HEK293 (cell line): ENCODE results near the gene TAAR9.

Experiments used
- CTCF ChIA-PET: fragments of 350-600 bp; formaldehyde crosslinking; extraction: SDS; loops from one replicate; lab custom pipeline; 2021; ENCODE audit warnings: antibody characterized with exemption; lab: Yijun Ruan, JAX
- POLR2A ChIA-PET: fragments of 300-600 bp; formaldehyde crosslinking; extraction: SDS; loops from one replicate; lab custom pipeline; 2020; ENCODE audit warnings: antibody characterized with exemption, inconsistent platforms; lab: Yijun Ruan, JAX
- H3K27ac ChIP-seq: fragments of 200-500 bp; sonication (Bioruptor generic); 2 replicates; pipeline ENCODE4 v1.5.1; 2014; ENCODE audit warnings: low read depth, low read length, control low read depth, inconsistent platforms; ENCODE audit errors: extremely low read depth
- H3K36me3 ChIP-seq, 2 experiments: fragments of 200-500 bp in 1 of 2; sonication (Bioruptor generic) in 1 of 2; 1 replicate in 1 of 2; 2 replicates in 1 of 2; pipeline ENCODE4 v1.5.1; 2014 to 2017; ENCODE audit warnings: inconsistent platforms in 2 of 2, low read length in 2 of 2; ENCODE audit not compliant: control insufficient read depth in 2 of 2, insufficient read depth in 1 of 2
- H3K4me1 ChIP-seq: fragments of 200-500 bp; sonication (Bioruptor generic); 2 replicates; pipeline ENCODE4 v1.5.1; 2014; ENCODE audit warnings: mild to moderate bottlenecking, low read length, inconsistent platforms; ENCODE audit not compliant: control insufficient read depth, insufficient read depth
- H3K4me3 ChIP-seq: 2 replicates; pipeline ENCODE4 v1.5.1; 2011; ENCODE audit warnings: low read depth, mild to moderate bottlenecking, control low read depth, low read length, moderate library complexity
- H3K9me3 ChIP-seq: fragments of 200-500 bp; sonication (Bioruptor generic); 2 replicates; pipeline ENCODE4 v1.5.1; 2014; ENCODE audit warnings: low read depth, low read length, inconsistent platforms; ENCODE audit not compliant: control insufficient read depth, insufficient read depth
- BCL11B ChIP-seq: fragments of 450-650 bp; formaldehyde crosslinking; IDR thresholded peaks from 2 replicates; pipeline ENCODE4 v1.5.1; 2016; ENCODE audit warnings: low read depth, missing biosample characterization, missing genetic modification characterization
- FEZF1 ChIP-seq: fragments of 450-650 bp; formaldehyde crosslinking; IDR thresholded peaks from 2 replicates; pipeline ENCODE4 v1.5.1; 2016; ENCODE audit warnings: missing biosample characterization, missing genetic modification characterization
- KLF9 ChIP-seq: fragments of 450-650 bp; formaldehyde crosslinking; IDR thresholded peaks from 2 replicates; pipeline ENCODE4 v1.5.1; 2016; ENCODE audit warnings: missing biosample characterization, missing genetic modification characterization, low read depth
- MYNN ChIP-seq: fragments of 450-650 bp; formaldehyde crosslinking; IDR thresholded peaks from 2 replicates; pipeline ENCODE4 v1.5.1; 2016; ENCODE audit warnings: missing biosample characterization, missing genetic modification characterization, borderline replicate concordance
- YY1 ChIP-seq: fragments of 450-650 bp; formaldehyde crosslinking; IDR thresholded peaks from 2 replicates; pipeline ENCODE4 v1.5.1; 2018; ENCODE audit warnings: missing biosample characterization, missing genetic modification characterization
- ZBTB8A ChIP-seq: fragments of 450-650 bp; formaldehyde crosslinking; IDR thresholded peaks from 2 replicates; pipeline ENCODE4 v1.5.1; 2016; ENCODE audit warnings: missing biosample characterization, missing genetic modification characterization
- ZFHX2 ChIP-seq: fragments of 450-650 bp; formaldehyde crosslinking; conservative IDR thresholded peaks from 2 replicates; pipeline ENCODE4 v1.5.1; 2016; ENCODE audit warnings: missing biosample characterization, missing genetic modification characterization
- ZFP3 ChIP-seq: fragments of 450-650 bp; formaldehyde crosslinking; IDR thresholded peaks from 2 replicates; pipeline ENCODE4 v1.5.1; 2016; ENCODE audit warnings: low read depth, missing biosample characterization, missing genetic modification characterization
- ZNF169 ChIP-seq: fragments of 450-650 bp; formaldehyde crosslinking; IDR thresholded peaks from 2 replicates; pipeline ENCODE4 v1.5.1; 2016; ENCODE audit warnings: missing biosample characterization, missing genetic modification characterization
- ZNF202 ChIP-seq: fragments of 450-650 bp; formaldehyde crosslinking; IDR thresholded peaks from 2 replicates; pipeline ENCODE4 v1.5.1; 2016; ENCODE audit warnings: missing biosample characterization, missing genetic modification characterization, borderline replicate concordance
- ZNF274 ChIP-seq, 2 experiments: fragments of 200-500 bp in 1 of 2; fragments of 450-650 bp in 1 of 2; sonication (Bioruptor generic) in 1 of 2; formaldehyde crosslinking in 1 of 2; IDR thresholded peaks; 2 replicates each; pipeline versions ENCODE4 v1.5.1 to v1.6.1; 2014 to 2016; ENCODE audit warnings: borderline replicate concordance in 1 of 2, inconsistent platforms in 1 of 2, low read length in 1 of 2, missing biosample characterization in 1 of 2, missing genetic modification characterization in 1 of 2
- ZNF292 ChIP-seq: fragments of 450-650 bp; formaldehyde crosslinking; IDR thresholded peaks from 2 replicates; pipeline ENCODE4 v1.5.1; 2016; ENCODE audit warnings: low read depth, missing biosample characterization, missing genetic modification characterization, borderline replicate concordance
- ZNF510 ChIP-seq: fragments of 450-650 bp; formaldehyde crosslinking; IDR thresholded peaks from 2 replicates; pipeline ENCODE4 v1.5.1; 2018; ENCODE audit warnings: mild to moderate bottlenecking, missing genetic modification characterization, missing biosample characterization; ENCODE audit not compliant: insufficient replicate concordance
- ZNF558 ChIP-seq: fragments of 450-650 bp; formaldehyde crosslinking; IDR thresholded peaks from 2 replicates; pipeline ENCODE4 v1.5.1; 2016; ENCODE audit warnings: missing biosample characterization, missing genetic modification characterization
- ZNF658 ChIP-seq: fragments of 450-650 bp; formaldehyde crosslinking; IDR thresholded peaks from 2 replicates; pipeline ENCODE4; 2016; ENCODE audit warnings: missing biosample characterization, missing genetic modification characterization
- ZSCAN16 ChIP-seq: fragments of 450-650 bp; formaldehyde crosslinking; IDR thresholded peaks from 2 replicates; pipeline ENCODE4 v1.5.1; 2016; ENCODE audit warnings: missing biosample characterization, missing genetic modification characterization
- TF ChIP-seq, protein P1 (sequence below): fragments of 450-650 bp; formaldehyde crosslinking; IDR thresholded peaks from 2 replicates; pipeline ENCODE4 v1.5.1; 2016; ENCODE audit warnings: missing biosample characterization, missing genetic modification characterization
- TF ChIP-seq, protein P2 (sequence below): fragments of 450-650 bp; formaldehyde crosslinking; IDR thresholded peaks from 2 replicates; pipeline ENCODE4 v1.5.1; 2017; ENCODE audit warnings: missing biosample characterization, missing genetic modification characterization
- TF ChIP-seq, protein P3 (sequence below): fragments of 450-650 bp; formaldehyde crosslinking; IDR thresholded peaks from 2 replicates; pipeline ENCODE4 v1.5.1; 2016; ENCODE audit warnings: missing biosample characterization, missing genetic modification characterization
- TF ChIP-seq, protein P4 (sequence below): fragments of 450-650 bp; formaldehyde crosslinking; IDR thresholded peaks from 2 replicates; pipeline ENCODE4 v1.5.1; 2016; ENCODE audit warnings: missing biosample characterization, missing genetic modification characterization
- TF ChIP-seq, protein P5 (sequence below): fragments of 450-650 bp; formaldehyde crosslinking; IDR thresholded peaks from 2 replicates; pipeline ENCODE4 v1.5.1; 2017; ENCODE audit warnings: missing biosample characterization, missing genetic modification characterization
- TF ChIP-seq, protein P6 (sequence below): fragments of 450-650 bp; formaldehyde crosslinking; IDR thresholded peaks from 2 replicates; pipeline ENCODE4 v1.5.1; 2017; ENCODE audit warnings: missing biosample characterization, missing genetic modification characterization
- TF ChIP-seq, protein P7 (sequence below): fragments of 450-650 bp; formaldehyde crosslinking; IDR thresholded peaks from 2 replicates; pipeline ENCODE4 v1.5.1; 2016; ENCODE audit warnings: missing biosample characterization, missing genetic modification characterization, low read depth

TAAR9 gene

DNA sequence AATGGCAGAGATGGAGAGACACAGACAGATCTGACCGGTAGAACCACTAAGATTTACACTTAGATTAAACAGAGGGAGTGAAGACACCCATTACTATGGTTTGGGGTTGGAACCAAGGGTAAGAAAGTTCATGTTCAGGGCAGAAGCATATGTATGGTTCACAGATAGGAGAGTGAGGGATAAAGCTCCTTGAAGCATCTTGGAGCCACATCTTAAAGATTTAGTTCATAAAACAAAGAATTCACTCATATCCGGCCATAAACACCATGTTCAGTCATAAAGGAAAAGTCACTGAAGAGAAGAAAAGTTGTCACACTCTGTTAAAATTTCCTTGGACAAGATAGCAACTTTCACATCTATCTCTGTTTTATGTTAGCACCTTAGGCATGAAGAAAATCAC lies 43.1 kb upstream of the TAAR9 start (continued):
- TF ChIP-seq, protein P1, sequence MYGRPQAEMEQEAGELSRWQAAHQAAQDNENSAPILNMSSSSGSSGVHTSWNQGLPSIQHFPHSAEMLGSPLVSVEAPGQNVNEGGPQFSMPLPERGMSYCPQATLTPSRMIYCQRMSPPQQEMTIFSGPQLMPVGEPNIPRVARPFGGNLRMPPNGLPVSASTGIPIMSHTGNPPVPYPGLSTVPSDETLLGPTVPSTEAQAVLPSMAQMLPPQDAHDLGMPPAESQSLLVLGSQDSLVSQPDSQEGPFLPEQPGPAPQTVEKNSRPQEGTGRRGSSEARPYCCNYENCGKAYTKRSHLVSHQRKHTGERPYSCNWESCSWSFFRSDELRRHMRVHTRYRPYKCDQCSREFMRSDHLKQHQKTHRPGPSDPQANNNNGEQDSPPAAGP (tag by site-specific recombination), result no peak
- no peak for TF ChIP-seq ZSCAN16
- no peak for TF ChIP-seq ZFP3 (tag by site-specific recombination)
- TF ChIP-seq, protein P2, sequence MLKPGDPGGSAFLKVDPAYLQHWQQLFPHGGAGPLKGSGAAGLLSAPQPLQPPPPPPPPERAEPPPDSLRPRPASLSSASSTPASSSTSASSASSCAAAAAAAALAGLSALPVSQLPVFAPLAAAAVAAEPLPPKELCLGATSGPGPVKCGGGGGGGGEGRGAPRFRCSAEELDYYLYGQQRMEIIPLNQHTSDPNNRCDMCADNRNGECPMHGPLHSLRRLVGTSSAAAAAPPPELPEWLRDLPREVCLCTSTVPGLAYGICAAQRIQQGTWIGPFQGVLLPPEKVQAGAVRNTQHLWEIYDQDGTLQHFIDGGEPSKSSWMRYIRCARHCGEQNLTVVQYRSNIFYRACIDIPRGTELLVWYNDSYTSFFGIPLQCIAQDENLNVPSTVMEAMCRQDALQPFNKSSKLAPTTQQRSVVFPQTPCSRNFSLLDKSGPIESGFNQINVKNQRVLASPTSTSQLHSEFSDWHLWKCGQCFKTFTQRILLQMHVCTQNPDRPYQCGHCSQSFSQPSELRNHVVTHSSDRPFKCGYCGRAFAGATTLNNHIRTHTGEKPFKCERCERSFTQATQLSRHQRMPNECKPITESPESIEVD (tag by site-specific recombination), result no peak
- no peak for TF ChIP-seq FEZF1 (tag by site-specific recombination)
- no peak for TF ChIP-seq KLF9
- TF ChIP-seq, protein P3, sequence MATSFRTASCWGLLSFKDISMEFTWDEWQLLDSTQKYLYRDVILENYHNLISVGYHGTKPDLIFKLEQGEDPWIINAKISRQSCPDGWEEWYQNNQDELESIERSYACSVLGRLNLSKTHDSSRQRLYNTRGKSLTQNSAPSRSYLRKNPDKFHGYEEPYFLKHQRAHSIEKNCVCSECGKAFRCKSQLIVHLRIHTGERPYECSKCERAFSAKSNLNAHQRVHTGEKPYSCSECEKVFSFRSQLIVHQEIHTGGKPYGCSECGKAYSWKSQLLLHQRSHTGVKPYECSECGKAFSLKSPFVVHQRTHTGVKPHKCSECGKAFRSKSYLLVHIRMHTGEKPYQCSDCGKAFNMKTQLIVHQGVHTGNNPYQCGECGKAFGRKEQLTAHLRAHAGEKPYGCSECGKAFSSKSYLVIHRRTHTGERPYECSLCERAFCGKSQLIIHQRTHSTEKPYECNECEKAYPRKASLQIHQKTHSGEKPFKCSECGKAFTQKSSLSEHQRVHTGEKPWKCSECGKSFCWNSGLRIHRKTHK (tag by site-specific recombination), result no peak
- no peak for TF ChIP-seq ZNF658
- no peak for TF ChIP-seq ZBTB8A (tag by site-specific recombination)
- TF ChIP-seq, protein P4, sequence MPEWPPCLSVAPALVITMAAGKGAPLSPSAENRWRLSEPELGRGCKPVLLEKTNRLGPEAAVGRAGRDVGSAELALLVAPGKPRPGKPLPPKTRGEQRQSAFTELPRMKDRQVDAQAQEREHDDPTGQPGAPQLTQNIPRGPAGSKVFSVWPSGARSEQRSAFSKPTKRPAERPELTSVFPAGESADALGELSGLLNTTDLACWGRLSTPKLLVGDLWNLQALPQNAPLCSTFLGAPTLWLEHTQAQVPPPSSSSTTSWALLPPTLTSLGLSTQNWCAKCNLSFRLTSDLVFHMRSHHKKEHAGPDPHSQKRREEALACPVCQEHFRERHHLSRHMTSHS (tag by site-specific recombination), result no peak
- TF ChIP-seq, protein P5, sequence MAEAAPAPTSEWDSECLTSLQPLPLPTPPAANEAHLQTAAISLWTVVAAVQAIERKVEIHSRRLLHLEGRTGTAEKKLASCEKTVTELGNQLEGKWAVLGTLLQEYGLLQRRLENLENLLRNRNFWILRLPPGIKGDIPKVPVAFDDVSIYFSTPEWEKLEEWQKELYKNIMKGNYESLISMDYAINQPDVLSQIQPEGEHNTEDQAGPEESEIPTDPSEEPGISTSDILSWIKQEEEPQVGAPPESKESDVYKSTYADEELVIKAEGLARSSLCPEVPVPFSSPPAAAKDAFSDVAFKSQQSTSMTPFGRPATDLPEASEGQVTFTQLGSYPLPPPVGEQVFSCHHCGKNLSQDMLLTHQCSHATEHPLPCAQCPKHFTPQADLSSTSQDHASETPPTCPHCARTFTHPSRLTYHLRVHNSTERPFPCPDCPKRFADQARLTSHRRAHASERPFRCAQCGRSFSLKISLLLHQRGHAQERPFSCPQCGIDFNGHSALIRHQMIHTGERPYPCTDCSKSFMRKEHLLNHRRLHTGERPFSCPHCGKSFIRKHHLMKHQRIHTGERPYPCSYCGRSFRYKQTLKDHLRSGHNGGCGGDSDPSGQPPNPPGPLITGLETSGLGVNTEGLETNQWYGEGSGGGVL (tag by site-specific recombination), result no peak
- TF ChIP-seq, protein P6, sequence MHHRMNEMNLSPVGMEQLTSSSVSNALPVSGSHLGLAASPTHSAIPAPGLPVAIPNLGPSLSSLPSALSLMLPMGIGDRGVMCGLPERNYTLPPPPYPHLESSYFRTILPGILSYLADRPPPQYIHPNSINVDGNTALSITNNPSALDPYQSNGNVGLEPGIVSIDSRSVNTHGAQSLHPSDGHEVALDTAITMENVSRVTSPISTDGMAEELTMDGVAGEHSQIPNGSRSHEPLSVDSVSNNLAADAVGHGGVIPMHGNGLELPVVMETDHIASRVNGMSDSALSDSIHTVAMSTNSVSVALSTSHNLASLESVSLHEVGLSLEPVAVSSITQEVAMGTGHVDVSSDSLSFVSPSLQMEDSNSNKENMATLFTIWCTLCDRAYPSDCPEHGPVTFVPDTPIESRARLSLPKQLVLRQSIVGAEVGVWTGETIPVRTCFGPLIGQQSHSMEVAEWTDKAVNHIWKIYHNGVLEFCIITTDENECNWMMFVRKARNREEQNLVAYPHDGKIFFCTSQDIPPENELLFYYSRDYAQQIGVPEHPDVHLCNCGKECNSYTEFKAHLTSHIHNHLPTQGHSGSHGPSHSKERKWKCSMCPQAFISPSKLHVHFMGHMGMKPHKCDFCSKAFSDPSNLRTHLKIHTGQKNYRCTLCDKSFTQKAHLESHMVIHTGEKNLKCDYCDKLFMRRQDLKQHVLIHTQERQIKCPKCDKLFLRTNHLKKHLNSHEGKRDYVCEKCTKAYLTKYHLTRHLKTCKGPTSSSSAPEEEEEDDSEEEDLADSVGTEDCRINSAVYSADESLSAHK (tag by site-specific recombination), result no peak
- no peak for TF ChIP-seq YY1 (tag by site-specific recombination)
- no peak for TF ChIP-seq ZNF292 (tag by site-specific recombination)
- no peak for TF ChIP-seq MYNN (tag by site-specific recombination)

DNA sequence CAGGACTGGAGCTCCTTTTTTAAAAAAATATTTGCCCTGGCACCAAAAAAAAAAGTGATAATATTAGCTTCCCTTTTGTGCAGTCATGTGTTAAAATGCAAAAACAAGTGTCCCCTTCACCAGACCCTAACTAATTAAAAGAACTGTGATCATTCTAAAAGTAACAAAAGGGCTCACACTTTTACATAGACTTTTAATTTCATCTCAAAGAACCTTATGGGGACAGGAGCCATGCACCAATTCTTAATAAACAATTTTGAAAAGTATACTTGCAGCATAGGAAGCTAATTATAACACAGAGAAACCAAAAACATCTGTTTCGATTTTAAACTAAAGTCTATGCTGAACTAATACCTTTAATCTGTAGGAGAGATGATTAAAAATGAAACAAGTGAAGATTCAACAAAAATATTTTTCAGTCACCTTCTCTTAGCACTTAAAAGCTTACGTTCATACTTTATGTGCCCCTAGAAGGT lies 42.4 kb upstream of the TAAR9 start:
- Histone ChIP-seq H3K27ac (no peak overlapping the region), H3K36me3 (peaks cover 0 to 52% of the 10 kb centered on the region in 2 experiments; a peak in 2 of 3 replicates), H3K9me3 (no peaks in the 10 kb centered on the region), H3K4me3 (no peak overlapping the region), H3K4me1 (no peaks in the 10 kb centered on the region)
- POLR2A ChIA-PET, result no interaction called here
- CTCF ChIA-PET, result interaction anchor here (0.6 to 5.9 kb wide), 11 partner anchors 11 to 572 kb away, joined by 3 to 43 read pairs (median 4); no protein-coding TSS in a partner anchor
- TF ChIP-seq ZFHX2 (tag by site-specific recombination) (no peak), ZNF202 (tag by site-specific recombination) (no peak), BCL11B (tag by site-specific recombination) (no peak), ZNF510 (tag by site-specific recombination) (no peak), ZNF274 (IDR thresholded peaks at IDR 0.05; ENCODE audit: low read length) (no peak), ZNF274 (tag by site-specific recombination; IDR thresholded peaks at IDR 0.05; ENCODE audit: borderline replicate concordance) (no peak), ZNF558 (tag by site-specific recombination) (no peak), ZNF169 (tag by site-specific recombination) (no peak)
- TF ChIP-seq, protein P7, sequence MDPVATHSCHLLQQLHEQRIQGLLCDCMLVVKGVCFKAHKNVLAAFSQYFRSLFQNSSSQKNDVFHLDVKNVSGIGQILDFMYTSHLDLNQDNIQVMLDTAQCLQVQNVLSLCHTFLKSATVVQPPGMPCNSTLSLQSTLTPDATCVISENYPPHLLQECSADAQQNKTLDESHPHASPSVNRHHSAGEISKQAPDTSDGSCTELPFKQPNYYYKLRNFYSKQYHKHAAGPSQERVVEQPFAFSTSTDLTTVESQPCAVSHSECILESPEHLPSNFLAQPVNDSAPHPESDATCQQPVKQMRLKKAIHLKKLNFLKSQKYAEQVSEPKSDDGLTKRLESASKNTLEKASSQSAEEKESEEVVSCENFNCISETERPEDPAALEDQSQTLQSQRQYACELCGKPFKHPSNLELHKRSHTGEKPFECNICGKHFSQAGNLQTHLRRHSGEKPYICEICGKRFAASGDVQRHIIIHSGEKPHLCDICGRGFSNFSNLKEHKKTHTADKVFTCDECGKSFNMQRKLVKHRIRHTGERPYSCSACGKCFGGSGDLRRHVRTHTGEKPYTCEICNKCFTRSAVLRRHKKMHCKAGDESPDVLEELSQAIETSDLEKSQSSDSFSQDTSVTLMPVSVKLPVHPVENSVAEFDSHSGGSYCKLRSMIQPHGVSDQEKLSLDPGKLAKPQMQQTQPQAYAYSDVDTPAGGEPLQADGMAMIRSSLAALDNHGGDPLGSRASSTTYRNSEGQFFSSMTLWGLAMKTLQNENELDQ (tag by site-specific recombination), result no peak
